ENCODE measurements around the gene EPHA5.

Gene EPHA5

GRCh38 chr4:65302145-65302544, 368.1 kb downstream of the EPHA5 start:
- Histone ChIP-seq H3K4me2 (ENCODE audit: insufficient read depth, low read length) (no peak overlapping the region), H3K27ac (ENCODE audit: low read length) (no peak overlapping the region), H2AFZ (ENCODE audit: low read depth, low read length) (no peak overlapping the region), H3K36me3 (ENCODE audit: insufficient read depth, low read length) (no peaks in the 10 kb centered on the region), H3K9ac (ENCODE audit: low read depth, low read length) (no peak overlapping the region), H3K79me2 (ENCODE audit: insufficient read depth, low read length) (no peaks in the 10 kb centered on the region), H3K4me3 (ENCODE audit: low read depth in 1 of 2, low read length in 2 of 2) (no peak overlapping the region), H4K20me1 (ENCODE audit: insufficient read depth, low read length) (no peaks in the 10 kb centered on the region), H3K9me3 (ENCODE audit: insufficient read depth, low read length, severe bottlenecking) (no peaks in the 10 kb centered on the region), H3K27me3 (ENCODE audit: insufficient read depth, low read length, poor library complexity) (no peaks in the 10 kb centered on the region), H3K4me1 (ENCODE audit: insufficient read depth, low read length) (peaks cover 10% of the 10 kb centered on the region)
- DNase-seq: no peak
- ATAC-seq (ENCODE audit: insufficient read depth, low read depth): 0 out of 3 replicates have a peak, but pooled peaks have one; percentile 24
- TF ChIP-seq CTCF (IDR thresholded peaks at IDR 0.05; ENCODE audit: borderline replicate concordance, extremely low read depth, low read length, poor library complexity, severe bottlenecking): no peak
- no peak for TF ChIP-seq EZH2 (IDR thresholded peaks at IDR 0.05; ENCODE audit: borderline replicate concordance, low read depth, low read length, severe bottlenecking)

- TF ChIP-seq CTCF (IDR thresholded peaks at IDR 0.05; ENCODE audit: borderline replicate concordance, extremely low read depth, low read length, poor library complexity, severe bottlenecking) (no peak), EZH2 (IDR thresholded peaks at IDR 0.05; ENCODE audit: borderline replicate concordance, low read depth, low read length, severe bottlenecking) (no peak)
- Histone ChIP-seq H4K20me1 (ENCODE audit: insufficient read depth, low read length) (no peaks in the 10 kb centered on the region), H3K79me2 (ENCODE audit: insufficient read depth, low read length) (no peaks in the 10 kb centered on the region), H3K9ac (ENCODE audit: low read depth, low read length) (no peak overlapping the region), H3K4me1 (ENCODE audit: insufficient read depth, low read length) (no peaks in the 10 kb centered on the region), H3K27ac (ENCODE audit: low read length) (no peak overlapping the region), H3K36me3 (ENCODE audit: insufficient read depth, low read length) (no peaks in the 10 kb centered on the region), H2AFZ (ENCODE audit: low read depth, low read length) (peak overlapping the region; percentile 25; the same call in 1 of the 2 replicates), H3K9me3 (ENCODE audit: insufficient read depth, low read length, severe bottlenecking) (no peaks in the 10 kb centered on the region), H3K27me3 (ENCODE audit: insufficient read depth, low read length, poor library complexity) (no peaks in the 10 kb centered on the region), H3K4me3 (ENCODE audit: low read depth in 1 of 2, low read length in 2 of 2) (no peak overlapping the region), H3K4me2 (ENCODE audit: insufficient read depth, low read length) (no peak overlapping the region)
- no peak for ATAC-seq (ENCODE audit: insufficient read depth, low read depth)
- DNase-seq: no peak
Measured at GRCh38 chr4:65296246-65296645, 374.0 kb downstream of the EPHA5 start.

- H3K79me2 ChIP-seq (ENCODE audit: insufficient read depth, low read length): no peaks in the 10 kb centered on the region
- no peak for DNase-seq
- H3K4me1 ChIP-seq (ENCODE audit: insufficient read depth, low read length): no peaks in the 10 kb centered on the region
- no peak overlapping the region for H3K27ac ChIP-seq (ENCODE audit: low read length)
- peaks cover 15% of the 10 kb centered on the region for H3K9me3 ChIP-seq (ENCODE audit: insufficient read depth, low read length, severe bottlenecking)
- H3K4me3 ChIP-seq (ENCODE audit: low read depth in 1 of 2, low read length in 2 of 2): no peak overlapping the region
- no peak overlapping the region for H2AFZ ChIP-seq (ENCODE audit: low read depth, low read length)
- H3K27me3 ChIP-seq (ENCODE audit: insufficient read depth, low read length, poor library complexity): no peaks in the 10 kb centered on the region
- H3K9ac ChIP-seq (ENCODE audit: low read depth, low read length): no peak overlapping the region
- H3K36me3 ChIP-seq (ENCODE audit: insufficient read depth, low read length): no peaks in the 10 kb centered on the region
- no peak for ATAC-seq (ENCODE audit: insufficient read depth, low read depth)
- no peak overlapping the region for H3K4me2 ChIP-seq (ENCODE audit: insufficient read depth, low read length)
- TF ChIP-seq CTCF (IDR thresholded peaks at IDR 0.05; ENCODE audit: borderline replicate concordance, extremely low read depth, low read length, poor library complexity, severe bottlenecking) (no peak), EZH2 (IDR thresholded peaks at IDR 0.05; ENCODE audit: borderline replicate concordance, low read depth, low read length, severe bottlenecking) (no peak)
- H4K20me1 ChIP-seq (ENCODE audit: insufficient read depth, low read length): no peaks in the 10 kb centered on the region
Measured at GRCh38 chr4:65287071-65287470, 383.2 kb downstream of the EPHA5 start.

Data from DND-41 (cell line).